NCI-H1048 (cell line): ENCODE measurements around the gene RFESD.

ENCODE experiments used
- DNase-seq: peaks from one replicate; lab custom pipeline; 2025; lab: John Stamatoyannopoulos, UW

Gene RFESD

GRCh38 chr5:95646569-95647431 lies at the start of gene RFESD:
TSS of gene RFESD (plus strand) at chr5:95646777. CDS start at chr5:95652272, 5,495 bp downstream.
- peak; percentile 91 for DNase-seq

GRCh38 chr5:95599252-95599651 lies 47.3 kb upstream of the RFESD start:
- DNase-seq = no peak

GRCh38 chr5:95600557-95600956 lies 46.0 kb upstream of the RFESD start:
- no peak for DNase-seq

GRCh38 chr5:95605786-95606185 lies 40.8 kb upstream of the RFESD start:
- DNase-seq = no peak

GRCh38 chr5:95606419-95606818 lies 40.2 kb upstream of the RFESD start:
- no peak for DNase-seq

GRCh38 chr5:95609711-95610110 lies 36.9 kb upstream of the RFESD start:
- no peak for DNase-seq

- DNase-seq = no peak
Measured at GRCh38 chr5:95610546-95610945, 36.0 kb upstream of the RFESD start.

- DNase-seq = no peak
Measured at GRCh38 chr5:95611396-95611795, 35.2 kb upstream of the RFESD start.

- DNase-seq = no peak
Measured at GRCh38 chr5:95613514-95613913, 33.1 kb upstream of the RFESD start.

- DNase-seq = no peak
Measured at GRCh38 chr5:95615164-95615467, 31.5 kb upstream of the RFESD start.

- DNase-seq = no peak
Measured at GRCh38 chr5:95617057-95617456, 29.5 kb upstream of the RFESD start.

GRCh38 chr5:95619096-95619495 lies 27.5 kb upstream of the RFESD start:
- DNase-seq = no peak

- DNase-seq = no peak
Measured at GRCh38 chr5:95619514-95620029, 27.0 kb upstream of the RFESD start.

GRCh38 chr5:95620030-95620869 lies 26.3 kb upstream of the RFESD start, which contains the start of gene GPR150:
TSS of gene GPR150 (plus strand) at chr5:95620087. CDS start at chr5:95620276, 189 bp downstream.
- DNase-seq = no peak

GRCh38 chr5:95620870-95621838 lies 25.4 kb upstream of the RFESD start:
- no peak for DNase-seq

GRCh38 chr5:95621839-95622629 lies 24.5 kb upstream of the RFESD start:
- no peak for DNase-seq

- DNase-seq = no peak
Measured at GRCh38 chr5:95623706-95624105, 22.9 kb upstream of the RFESD start.

- DNase-seq = no peak
Measured at GRCh38 chr5:95624368-95624767, 22.2 kb upstream of the RFESD start.

GRCh38 chr5:95626701-95627100 lies 19.9 kb upstream of the RFESD start:
- DNase-seq = no peak

- no peak for DNase-seq
Measured at GRCh38 chr5:95627971-95628810, 18.4 kb upstream of the RFESD start.
